NCI-H1105 (cell line): ENCODE data around the gene CBX1.
"Not testable (repeated sequence)": the region's sequence is repeated elsewhere in the genome, so short reads cannot be mapped to it uniquely, and the experiment has no call there.

ENCODE experiments used
- DNase-seq: peaks from one replicate; lab custom pipeline; 2025; lab: John Stamatoyannopoulos, UW

Gene CBX1

GRCh38 chr17:48051706-48052486 is 49.4 kb downstream of the CBX1 start:
- no peak for DNase-seq

GRCh38 chr17:48051283-48051682 is 50.0 kb downstream of the CBX1 start:
- no peak for DNase-seq

- DNase-seq, result peak; percentile 35
Measured at GRCh38 chr17:48048384-48049126, 52.7 kb downstream of the CBX1 start.

- peak; percentile 97 for DNase-seq
Measured at GRCh38 chr17:48047741-48048383, 53.4 kb downstream of the CBX1 start, which contains the start of gene NFE2L1. TSS of gene NFE2L1 (plus strand) at chr17:48048359. CDS start at chr17:48051119, 2,760 bp downstream.

GRCh38 chr17:48047113-48047740 is 54.1 kb downstream of the CBX1 start:
- no peak for DNase-seq

GRCh38 chr17:48046296-48046695 is 55.0 kb downstream of the CBX1 start:
- no peak for DNase-seq

- DNase-seq, result no peak
Measured at GRCh38 chr17:48045316-48046001, 55.8 kb downstream of the CBX1 start.

- no peak for DNase-seq
Measured at GRCh38 chr17:48044851-48045250, 56.4 kb downstream of the CBX1 start.

GRCh38 chr17:48043176-48043575 is 58.1 kb downstream of the CBX1 start:
- no peak for DNase-seq

GRCh38 chr17:48038687-48039086 is 62.6 kb downstream of the CBX1 start:
- no peak for DNase-seq

GRCh38 chr17:48037838-48038323 is 63.4 kb downstream of the CBX1 start:
- no peak for DNase-seq

- DNase-seq, result no peak
Measured at GRCh38 chr17:48037036-48037837, 64.0 kb downstream of the CBX1 start, which contains the start of gene COPZ2. TSS of gene COPZ2 (minus strand) at chr17:48037797. CDS start at chr17:48037777, 20 bp downstream.

- DNase-seq, result no peak
Measured at GRCh38 chr17:48036693-48037035, 64.6 kb downstream of the CBX1 start.

GRCh38 chr17:48034734-48035133 is 66.5 kb downstream of the CBX1 start:
- not testable (repeated sequence) for DNase-seq

- no peak for DNase-seq
Measured at GRCh38 chr17:48031966-48032365, 69.3 kb downstream of the CBX1 start.

GRCh38 chr17:48030531-48030930 is 70.7 kb downstream of the CBX1 start:
- DNase-seq, result no peak

- no peak for DNase-seq
Measured at GRCh38 chr17:48028736-48029135, 72.5 kb downstream of the CBX1 start.

GRCh38 chr17:48027322-48027981 is 73.8 kb downstream of the CBX1 start:
- DNase-seq, result no peak

- peak; percentile 90 for DNase-seq
Measured at GRCh38 chr17:48026502-48027321, 74.6 kb downstream of the CBX1 start.
